CD4-positive, CD25-positive, alpha-beta regulatory T cell (primary cell): ENCODE measurements around the gene ATP7B. TPM values are rescaled to one million over a fixed set of nuclear protein-coding genes. Genes with fewer than 3 reads are reported as not detected.
A peak's percentile ranks its signal among the peaks of the same experiment; 100 is the strongest.

Experiments
- ATAC-seq, 2 donors: fragments of 150-1000 bp; cut with Tn5 transposase; one replicate each; pipeline ENCODE4 v1.10.0; 2021; ENCODE audit warnings: low read depth in 2 of 2, moderate number of reproducible peaks in 2 of 2, moderate library complexity in 1 of 2
- DNase-seq, 3 donors: peaks; one replicate each; pipeline versions ENCODE4 v3.0.0 to v3.0.0-alpha.2; 2012 to 2022; ENCODE audit warnings: mixed read lengths in 1 of 3
- H3K27ac ChIP-seq: one replicate; pipeline ENCODE4 v1.7.0; 2013; ENCODE audit warnings: mild to moderate bottlenecking, low read length; ENCODE audit not compliant: insufficient read depth, poor library complexity, severe bottlenecking
- H3K27me3 ChIP-seq: one replicate; pipeline ENCODE4 v1.7.0; 2013; ENCODE audit warnings: low read length; ENCODE audit not compliant: control insufficient read depth, insufficient read depth
- H3K36me3 ChIP-seq: one replicate; pipeline ENCODE4 v1.7.0; 2013; ENCODE audit warnings: mild to moderate bottlenecking, low read length, moderate library complexity; ENCODE audit not compliant: control insufficient read depth, insufficient read depth
- H3K4me1 ChIP-seq: 2 replicates; pipeline ENCODE4 v1.7.0; 2013; ENCODE audit warnings: mild to moderate bottlenecking, low read length; ENCODE audit not compliant: insufficient read depth, control insufficient read depth, poor library complexity, severe bottlenecking
- H3K4me3 ChIP-seq: one replicate; pipeline ENCODE4 v1.7.0; 2013; ENCODE audit warnings: low read depth, mild to moderate bottlenecking, low read length, moderate library complexity
- H3K9me3 ChIP-seq, 2 experiments: 1 replicate in 1 of 2; 2 replicates in 1 of 2; pipeline ENCODE4 v1.7.0; 2013; ENCODE audit warnings: low read length in 2 of 2, mild to moderate bottlenecking in 1 of 2, moderate library complexity in 1 of 2; ENCODE audit not compliant: control insufficient read depth in 2 of 2
- H3K27ac Mint-ChIP-seq, 3 donors: one replicate each; pipeline ENCODE4 v1.8.0; 2020 to 2022; ENCODE audit warnings: mild to moderate bottlenecking in 3 of 3, mixed read lengths in 3 of 3, moderate library complexity in 2 of 3
- H3K27me3 Mint-ChIP-seq: one replicate; pipeline ENCODE4 v1.8.0; 2022; ENCODE audit warnings: mild to moderate bottlenecking, mixed read lengths
- H3K36me3 Mint-ChIP-seq: one replicate; pipeline ENCODE4 v1.8.0; 2020; ENCODE audit warnings: mixed read lengths
- H3K4me1 Mint-ChIP-seq, 4 donors: one replicate each; pipeline ENCODE4 v1.8.0; 2020 to 2022; ENCODE audit warnings: mixed read lengths in 4 of 4, mild to moderate bottlenecking in 1 of 4
- H3K4me3 Mint-ChIP-seq, 4 donors: one replicate each; pipeline ENCODE4 v1.8.0; 2020 to 2022; ENCODE audit warnings: mild to moderate bottlenecking in 4 of 4, mixed read lengths in 4 of 4, moderate library complexity in 3 of 4
- H3K9me3 Mint-ChIP-seq, 7 donors: one replicate each; pipeline ENCODE4 v1.8.0; 2020 to 2022; ENCODE audit warnings: mixed read lengths in 7 of 7, mild to moderate bottlenecking in 3 of 7, moderate library complexity in 2 of 7
- polyA plus RNA-seq, 4 donors: library from polyadenylated mRNA; unstranded; fragments of 300-500 nt; fragmentation: Illumina TruSeq; gene quantifications; one replicate each; pipeline ENCODE4 v1.2.3, GENCODE V29; 2021
- total RNA-seq: library from RNA; stranded (reverse); gene quantifications from one replicate; pipeline ENCODE4 v1.2.3, GENCODE V29; 2022

ATP7B gene
- total and polyA plus RNA-seq, 5 donors from 2014 or later, result 0.18 to 1.4 (median 0.30) TPM

- no peak overlapping the region for H3K27ac ChIP-seq
- Mint-ChIP-seq H3K27ac (peak overlapping the region in 2 of 3 donors; percentile 52 to 69), H3K36me3 (no peaks in the 10 kb centered on the region), H3K4me1 (peaks cover 5 to 47% (median 29%) of the 10 kb centered on the region in 4 donors), H3K27me3 (peaks cover 8% of the 10 kb centered on the region), H3K9me3 (no peaks in the 10 kb centered on the region), H3K4me3 (no peak overlapping the region)
- no peaks in the 10 kb centered on the region for H3K36me3 ChIP-seq
- H3K4me1 ChIP-seq, result peaks cover 23% of the 10 kb centered on the region
- ATAC-seq (no peak), DNase-seq (no peak)
- no peaks in the 10 kb centered on the region for H3K27me3 ChIP-seq
- no peaks in the 10 kb centered on the region for H3K9me3 ChIP-seq
- no peak overlapping the region for H3K4me3 ChIP-seq
These were observed 72.8 kb downstream of the ATP7B start for GRCh38 chr13:51938454-51938853.

DNA sequence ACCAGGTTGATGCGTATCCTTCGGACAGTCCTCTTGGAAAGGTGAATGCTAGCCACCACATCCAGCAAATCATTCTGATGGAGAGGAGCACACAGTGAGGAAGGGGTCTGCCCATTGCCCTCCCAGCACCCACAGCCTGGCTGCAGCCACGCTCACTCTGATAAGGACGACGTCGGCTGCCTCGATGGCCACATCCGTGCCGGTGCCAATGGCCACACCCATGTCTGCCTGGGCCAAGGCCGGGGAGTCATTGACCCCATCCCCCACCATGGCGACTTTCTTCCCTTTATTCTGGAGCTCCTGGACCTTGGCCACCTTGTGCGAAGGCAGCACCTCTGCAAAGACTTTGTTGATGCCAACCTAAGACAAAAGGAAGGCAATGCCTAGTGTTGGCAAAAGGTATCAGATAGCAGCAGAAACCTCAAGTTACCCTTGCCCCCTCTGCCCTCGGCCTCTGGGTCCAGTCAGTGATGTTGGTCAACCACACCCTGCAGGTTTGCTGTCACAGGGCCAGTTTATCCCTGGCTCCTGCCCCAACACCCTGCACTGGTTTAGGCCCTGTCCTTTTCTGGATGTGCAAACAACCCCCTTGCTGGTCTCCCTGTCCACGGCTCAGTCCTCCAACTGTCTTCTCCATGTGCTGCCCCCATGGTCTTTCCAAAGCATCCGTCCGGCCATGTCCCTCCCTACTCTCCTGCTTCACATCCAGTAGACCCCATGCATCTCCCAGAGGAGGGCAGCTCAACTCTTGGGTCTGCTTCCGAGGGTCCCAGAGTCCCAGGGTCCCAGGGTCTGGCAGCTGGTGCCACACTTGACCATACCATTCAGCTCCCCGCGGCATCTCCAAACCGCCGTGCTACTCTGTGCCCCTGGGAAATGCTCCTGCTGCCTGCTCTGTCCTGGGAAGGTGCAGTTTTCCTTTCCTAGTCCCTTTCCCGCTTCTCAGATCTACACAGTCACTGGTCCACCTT, 73.6 kb downstream of the ATP7B start:
- H3K27me3 Mint-ChIP-seq, result peaks cover 8% of the 10 kb centered on the region
- H3K9me3 Mint-ChIP-seq, result no peaks in the 10 kb centered on the region
- H3K36me3 Mint-ChIP-seq, result no peaks in the 10 kb centered on the region
- Histone ChIP-seq H3K4me3 (no peak overlapping the region), H3K27me3 (no peaks in the 10 kb centered on the region), H3K36me3 (no peaks in the 10 kb centered on the region), H3K27ac (no peak overlapping the region), H3K4me1 (peaks cover 15% of the 10 kb centered on the region), H3K9me3 (no peaks in the 10 kb centered on the region)
- no peak for ATAC-seq
- peak overlapping the region in 2 of 3 donors; percentile 52 to 69 for H3K27ac Mint-ChIP-seq
- H3K4me1 Mint-ChIP-seq, result peaks cover 0 to 39% (median 21%) of the 10 kb centered on the region in 4 donors
- peak overlapping the region in 1 of 4 donors; percentile 41 for H3K4me3 Mint-ChIP-seq
- no peak for DNase-seq

GRCh38 chr13:51935326-51936171, 75.7 kb downstream of the ATP7B start:
- Mint-ChIP-seq H3K36me3 (no peaks in the 10 kb centered on the region), H3K9me3 (no peaks in the 10 kb centered on the region)
- DNase-seq, result no peak

DNA sequence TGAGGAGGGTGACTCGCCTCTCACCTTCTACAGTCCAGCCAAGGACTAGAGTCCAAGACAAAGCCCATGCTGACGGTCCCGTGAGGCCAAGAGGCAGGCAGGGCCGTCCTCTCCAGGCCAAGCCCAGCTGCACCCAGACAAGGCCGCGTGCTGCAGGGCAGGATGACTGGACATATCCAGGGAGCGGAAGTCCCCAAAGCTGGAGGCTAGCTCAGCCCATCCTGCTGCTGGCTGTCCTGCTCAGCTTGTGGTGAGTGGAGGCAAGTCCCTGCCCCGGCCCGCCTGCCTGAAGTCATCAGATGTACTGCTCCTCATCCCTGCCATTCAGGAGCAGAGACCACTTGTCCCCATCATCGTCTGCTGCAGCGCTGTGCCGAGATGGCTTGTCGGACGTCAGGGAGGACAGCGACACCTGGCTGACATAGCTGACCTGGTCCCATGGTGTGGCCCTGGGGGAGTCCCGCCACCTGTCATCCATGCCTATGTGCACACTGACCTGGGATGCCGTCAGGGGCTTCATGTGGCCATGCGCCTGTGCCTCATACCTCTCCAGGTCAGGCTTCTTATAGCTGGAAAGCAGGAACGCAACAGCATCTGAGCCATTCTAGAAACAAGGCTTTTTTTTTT, 76.7 kb downstream of the ATP7B start:
- Mint-ChIP-seq H3K9me3 (no peaks in the 10 kb centered on the region), H3K4me1 (peaks cover 0 to 16% (median 5%) of the 10 kb centered on the region in 4 donors), H3K27ac (no peak overlapping the region), H3K4me3 (no peak overlapping the region), H3K36me3 (no peaks in the 10 kb centered on the region), H3K27me3 (peaks cover 4% of the 10 kb centered on the region)
- H3K4me3 ChIP-seq, result no peak overlapping the region
- H3K27ac ChIP-seq, result no peak overlapping the region
- H3K9me3 ChIP-seq, result no peaks in the 10 kb centered on the region
- no peaks in the 10 kb centered on the region for H3K4me1 ChIP-seq
- DNase-seq, result no peak
- no peak for ATAC-seq
- H3K36me3 ChIP-seq, result no peaks in the 10 kb centered on the region
- H3K27me3 ChIP-seq, result no peaks in the 10 kb centered on the region

More at GRCh38 chr13:51935326-51936171, 75.7 kb downstream of the ATP7B start:
- no peak for ATAC-seq
- no peak overlapping the region for H3K27ac ChIP-seq
- Mint-ChIP-seq H3K27me3 (no peaks in the 10 kb centered on the region), H3K27ac (no peak overlapping the region), H3K4me1 (peaks cover 0 to 18% (median 7%) of the 10 kb centered on the region in 4 donors), H3K4me3 (no peak overlapping the region)
- no peak overlapping the region for H3K4me3 ChIP-seq
- H3K4me1 ChIP-seq, result no peaks in the 10 kb centered on the region
- H3K27me3 ChIP-seq, result no peaks in the 10 kb centered on the region
- no peaks in the 10 kb centered on the region for H3K9me3 ChIP-seq
- no peaks in the 10 kb centered on the region for H3K36me3 ChIP-seq

DNA sequence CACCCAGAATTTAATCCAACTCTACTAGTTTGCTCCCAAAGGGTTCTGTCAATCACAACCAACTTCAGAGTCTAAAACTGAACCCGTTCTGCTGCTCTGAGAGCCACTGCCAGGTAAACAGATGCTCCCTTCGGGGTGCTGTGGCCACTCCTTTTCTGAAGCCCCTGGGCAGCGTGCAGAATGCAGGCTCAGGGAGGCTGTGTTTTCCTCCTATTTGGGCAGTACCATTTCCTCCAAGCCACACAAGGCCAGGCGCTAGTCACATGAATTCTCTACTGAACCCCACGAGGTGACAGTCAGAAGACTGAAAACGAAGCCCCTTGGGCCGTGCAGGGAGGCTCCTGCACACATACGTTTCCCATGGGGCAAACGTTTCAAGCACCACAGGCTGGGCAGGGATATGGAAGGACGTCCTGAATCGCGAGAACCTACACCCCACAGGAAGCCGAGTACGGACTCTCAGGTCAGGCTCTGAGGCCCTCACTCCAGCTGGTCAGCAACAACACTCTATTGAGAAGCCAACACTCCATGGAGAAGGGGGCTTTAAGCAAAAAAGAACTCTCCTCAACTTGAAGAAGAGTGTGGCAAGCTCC, 77.7 kb downstream of the ATP7B start:
- H3K9me3 Mint-ChIP-seq, result no peaks in the 10 kb centered on the region
- no peaks in the 10 kb centered on the region for H3K36me3 Mint-ChIP-seq
- DNase-seq, result no peak
- H3K4me1 ChIP-seq, result no peaks in the 10 kb centered on the region
- H3K4me3 Mint-ChIP-seq, result no peak overlapping the region
- H3K27ac Mint-ChIP-seq, result no peak overlapping the region
- H3K4me1 Mint-ChIP-seq, result peaks cover 0 to 12% (median 3%) of the 10 kb centered on the region in 4 donors
- no peaks in the 10 kb centered on the region for H3K9me3 ChIP-seq
- no peaks in the 10 kb centered on the region for H3K36me3 ChIP-seq
- H3K27me3 ChIP-seq, result no peaks in the 10 kb centered on the region
- no peak overlapping the region for H3K27ac ChIP-seq
- ATAC-seq, result no peak
- H3K27me3 Mint-ChIP-seq, result peaks cover 7% of the 10 kb centered on the region
- H3K4me3 ChIP-seq, result no peak overlapping the region

GRCh38 chr13:51932231-51932630, 79.0 kb downstream of the ATP7B start:
- Histone ChIP-seq H3K4me3 (no peak overlapping the region), H3K9me3 (no peaks in the 10 kb centered on the region), H3K27ac (no peak overlapping the region), H3K36me3 (no peaks in the 10 kb centered on the region), H3K4me1 (no peaks in the 10 kb centered on the region), H3K27me3 (no peaks in the 10 kb centered on the region)
- Mint-ChIP-seq H3K9me3 (no peaks in the 10 kb centered on the region), H3K36me3 (no peaks in the 10 kb centered on the region), H3K4me3 (no peak overlapping the region), H3K27me3 (peaks cover 12% of the 10 kb centered on the region), H3K27ac (no peak overlapping the region), H3K4me1 (peaks cover 0 to 6% (median 3%) of the 10 kb centered on the region in 4 donors)
- DNase-seq (no peak), ATAC-seq (no peak)

DNA sequence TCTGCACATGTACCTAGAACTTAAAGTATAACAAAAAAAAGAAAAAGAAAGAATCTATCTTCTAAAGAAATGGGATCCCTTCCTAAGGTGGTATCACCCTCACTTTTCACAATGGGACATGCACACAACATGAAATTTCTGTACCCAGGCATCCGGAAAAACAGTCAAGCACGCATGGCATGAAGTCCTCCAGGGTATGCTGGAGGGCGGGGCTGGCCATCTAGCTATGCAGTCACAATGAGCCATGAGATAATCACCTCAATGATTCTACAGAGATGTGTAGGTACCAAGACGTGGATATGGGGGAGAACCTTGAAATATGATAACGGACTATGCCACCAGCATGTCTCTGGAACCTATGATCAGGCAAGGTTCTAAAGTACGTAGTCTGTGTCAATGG, 79.6 kb downstream of the ATP7B start:
- no peak for DNase-seq
- Mint-ChIP-seq H3K27ac (no peak overlapping the region), H3K27me3 (peaks cover 12% of the 10 kb centered on the region)

More for the DNA sequence above, 79.6 kb downstream of the ATP7B start:
- H3K9me3 ChIP-seq, result no peaks in the 10 kb centered on the region
- ATAC-seq, result no peak
- no peaks in the 10 kb centered on the region for H3K36me3 Mint-ChIP-seq
- peaks cover 0 to 6% (median 2%) of the 10 kb centered on the region in 4 donors for H3K4me1 Mint-ChIP-seq
- H3K9me3 Mint-ChIP-seq, result no peaks in the 10 kb centered on the region
- no peak overlapping the region for H3K4me3 ChIP-seq
- H3K27ac ChIP-seq, result no peak overlapping the region
- no peaks in the 10 kb centered on the region for H3K4me1 ChIP-seq
- no peaks in the 10 kb centered on the region for H3K36me3 ChIP-seq
- no peak overlapping the region for H3K4me3 Mint-ChIP-seq
- H3K27me3 ChIP-seq, result no peaks in the 10 kb centered on the region
